HG03095 (cell line): ENCODE measurements around the gene RMND1.
"Not testable (repeated sequence)": the region's sequence is repeated elsewhere in the genome, so short reads cannot be mapped to it uniquely, and the experiment has no call there.

Source experiments
- ATAC-seq: cut with Tn5 transposase; IDR thresholded peaks from one replicate; pipeline ENCODE4 v1.9.1; 2021; ENCODE audit warnings: moderate library complexity; ENCODE audit not compliant: unreplicated experiment

The RMND1 gene

GRCh38 chr6:151387175-151387970 lies 64.6 kb downstream of the RMND1 start:
- no peak for ATAC-seq

DNA sequence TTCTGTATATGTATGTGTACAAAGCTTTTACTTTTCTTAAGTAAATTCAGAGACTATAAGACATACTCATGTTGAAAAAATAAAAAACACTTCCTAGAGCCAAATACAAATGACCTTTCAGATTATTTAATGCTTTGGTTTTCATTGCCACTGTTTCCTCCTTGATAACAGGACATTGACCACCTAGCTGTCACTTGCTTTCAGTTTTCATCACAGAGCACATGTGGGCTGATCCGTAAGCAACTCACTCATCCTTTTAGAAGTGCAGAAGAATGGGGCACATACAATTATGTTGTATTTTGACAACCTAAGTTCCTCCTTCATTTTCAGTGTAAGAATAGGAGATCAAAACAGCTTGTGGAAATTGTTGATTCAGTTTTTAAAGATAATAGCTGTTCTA lies 66.7 kb downstream of the RMND1 start:
- ATAC-seq, result no peak

- ATAC-seq, result no peak
These were observed 67.8 kb downstream of the RMND1 start for GRCh38 chr6:151384151-151384550.

DNA sequence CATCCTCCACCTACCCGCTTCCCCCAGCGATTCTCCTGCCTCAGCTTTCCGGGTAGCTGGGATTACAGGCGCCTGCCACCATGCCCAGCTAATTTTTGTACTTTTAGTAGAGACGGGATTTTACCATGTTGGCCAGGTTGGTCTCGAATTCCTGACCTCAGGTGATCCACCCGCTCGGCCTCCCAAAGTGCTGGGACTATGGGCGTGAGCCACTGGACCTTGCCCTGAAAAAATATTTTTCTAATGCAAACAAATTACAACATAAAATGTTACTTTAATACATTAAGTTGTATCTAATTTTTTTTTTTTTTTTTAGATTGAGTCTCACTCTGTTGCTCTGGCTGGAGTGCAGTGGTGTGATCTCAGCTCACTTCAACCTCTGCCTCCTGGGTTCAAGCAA lies 69.3 kb downstream of the RMND1 start:
- not testable (repeated sequence) for ATAC-seq

DNA sequence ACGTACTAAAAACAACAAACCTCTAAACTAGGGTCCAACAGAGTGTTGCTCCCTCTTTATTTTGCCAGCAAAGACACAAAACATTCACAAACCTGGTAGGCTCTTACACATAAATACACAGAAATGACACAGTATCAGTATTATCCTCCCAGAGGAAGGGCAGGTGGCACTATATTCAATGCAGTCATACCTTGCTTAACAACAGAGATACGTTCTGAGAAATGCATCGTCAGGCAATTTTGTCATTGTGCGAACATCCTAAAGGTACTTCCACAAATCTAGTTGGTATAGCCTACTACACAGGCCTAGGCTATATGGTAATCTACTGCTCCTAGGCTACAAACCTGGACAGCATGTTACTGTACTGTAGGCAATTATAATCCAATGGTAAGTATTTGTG lies 70.2 kb downstream of the RMND1 start:
- ATAC-seq, result no peak

DNA sequence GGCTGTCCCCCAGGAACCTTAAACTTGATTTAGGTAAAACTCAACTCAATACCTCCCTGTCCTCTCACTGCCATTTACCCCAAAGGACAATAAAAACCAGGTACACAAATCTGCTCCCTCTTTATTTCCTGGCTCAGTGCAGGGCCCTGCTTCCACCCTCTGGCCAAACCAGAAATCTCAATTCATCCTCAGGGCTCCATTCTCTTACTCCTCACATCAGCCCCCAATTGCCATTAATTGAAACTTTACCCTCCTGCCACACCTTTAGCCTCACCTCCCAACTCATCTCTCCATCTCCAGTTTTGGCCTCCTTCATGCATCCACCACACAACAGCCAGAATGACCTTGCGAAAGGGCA lies 71.1 kb downstream of the RMND1 start:
- peak; percentile 6 for ATAC-seq

DNA sequence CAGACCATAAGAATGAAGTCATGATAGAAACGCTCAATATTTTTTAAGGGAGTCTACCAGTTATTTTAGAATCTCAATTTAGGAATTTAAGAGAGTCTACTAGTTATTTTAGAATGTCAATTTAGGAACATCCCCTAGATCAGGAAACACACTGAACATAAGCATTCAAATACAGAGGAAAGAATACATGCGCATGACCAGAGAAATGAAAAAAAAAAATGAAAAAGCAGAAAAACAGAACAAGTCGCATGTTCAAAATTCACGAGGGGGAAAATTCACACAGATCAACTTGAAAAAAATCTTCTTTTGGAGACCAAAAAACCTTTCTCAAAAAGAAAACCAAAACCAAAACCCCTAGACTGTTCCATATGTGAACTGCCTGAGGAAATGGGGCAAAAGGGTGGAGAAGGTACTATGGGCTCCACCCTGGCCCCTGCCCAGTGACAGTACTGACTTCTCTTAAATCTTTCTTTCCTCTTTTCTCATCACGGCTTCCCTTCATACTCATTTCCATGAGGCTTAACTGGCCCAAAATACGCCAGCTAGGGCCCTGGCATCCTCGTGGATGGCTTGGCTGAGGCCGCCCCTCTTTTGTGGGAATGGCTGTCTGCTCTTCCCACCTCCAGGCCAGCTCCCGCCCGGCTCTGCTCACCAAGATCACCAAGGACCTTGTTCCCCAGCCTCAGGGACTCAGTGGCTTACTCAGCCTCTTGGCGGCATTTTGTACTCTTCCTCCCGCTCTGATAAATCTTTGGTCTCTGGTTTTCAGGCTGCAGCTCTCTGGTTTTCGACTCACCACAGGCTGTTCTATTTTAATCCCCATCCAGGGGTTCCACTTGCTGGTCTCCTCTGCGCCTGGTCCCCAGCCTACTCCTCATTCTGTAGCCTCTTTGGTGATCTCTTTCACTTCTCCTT lies 71.7 kb downstream of the RMND1 start:
- peak; percentile 56 for ATAC-seq

DNA sequence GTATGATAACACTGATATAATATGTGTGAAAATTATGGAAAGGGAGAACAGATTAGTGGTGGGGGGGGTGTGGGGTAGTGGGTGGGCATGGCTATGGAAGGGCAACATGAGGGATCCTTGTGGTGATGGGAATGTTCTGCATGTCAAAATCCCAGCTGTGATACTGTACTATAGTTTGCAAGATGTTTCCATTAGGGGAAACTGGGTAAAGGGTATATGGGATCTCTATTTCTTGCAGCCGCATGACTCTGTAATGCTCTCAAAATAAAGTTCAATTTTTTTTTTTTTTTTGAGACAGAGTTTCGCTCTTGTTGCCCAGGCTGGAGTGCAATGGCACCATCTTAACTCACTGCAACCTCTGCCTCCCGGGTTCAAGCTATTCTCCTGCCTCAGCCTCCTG lies 74.8 kb downstream of the RMND1 start:
- ATAC-seq, result no peak

DNA sequence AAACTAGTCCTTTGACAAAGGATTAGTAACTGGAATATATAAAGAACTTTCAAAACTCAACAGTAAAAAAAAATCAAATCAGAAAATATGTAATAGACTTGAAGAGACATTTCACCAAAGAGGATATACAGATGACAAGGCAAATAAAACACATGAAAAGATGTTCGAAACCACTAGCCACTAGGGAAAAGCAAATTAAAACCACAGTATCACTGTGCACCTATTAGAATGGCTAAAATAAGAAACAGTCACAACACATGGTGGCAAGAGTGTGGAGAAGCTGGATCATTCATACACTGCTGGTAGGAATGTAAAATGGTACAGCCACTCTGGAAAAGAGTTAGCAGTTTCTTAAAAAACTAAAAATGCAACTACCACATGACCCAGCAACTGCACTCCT lies 75.5 kb downstream of the RMND1 start:
- peak; percentile 42 for ATAC-seq

DNA sequence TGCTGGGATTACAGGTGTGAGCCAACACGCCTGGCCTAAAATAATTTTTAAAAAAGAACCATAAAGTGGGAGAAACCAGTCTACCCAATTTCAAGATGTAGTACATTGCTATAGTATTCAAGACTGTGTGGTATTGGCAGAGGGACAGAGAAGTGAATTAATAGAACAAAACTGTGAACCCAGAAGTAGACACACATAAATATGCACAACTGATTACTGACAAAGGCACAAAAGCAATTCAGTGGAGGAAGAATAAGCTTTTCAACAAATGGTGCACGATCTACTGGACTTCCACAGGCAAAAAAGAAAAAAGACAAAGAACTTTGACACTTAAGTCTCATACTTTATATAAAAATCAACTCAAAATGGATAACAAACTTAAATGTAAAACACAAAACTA lies 76.1 kb downstream of the RMND1 start:
- ATAC-seq, result no peak

GRCh38 chr6:151374036-151374683 lies 77.8 kb downstream of the RMND1 start:
- ATAC-seq, result no peak

- no peak for ATAC-seq
These were observed 79.8 kb downstream of the RMND1 start for GRCh38 chr6:151372164-151372563.

- ATAC-seq, result no peak
These were observed 81.3 kb downstream of the RMND1 start for GRCh38 chr6:151370509-151371078.

- no peak for ATAC-seq
These were observed 86.7 kb downstream of the RMND1 start for GRCh38 chr6:151365233-151365632.

DNA sequence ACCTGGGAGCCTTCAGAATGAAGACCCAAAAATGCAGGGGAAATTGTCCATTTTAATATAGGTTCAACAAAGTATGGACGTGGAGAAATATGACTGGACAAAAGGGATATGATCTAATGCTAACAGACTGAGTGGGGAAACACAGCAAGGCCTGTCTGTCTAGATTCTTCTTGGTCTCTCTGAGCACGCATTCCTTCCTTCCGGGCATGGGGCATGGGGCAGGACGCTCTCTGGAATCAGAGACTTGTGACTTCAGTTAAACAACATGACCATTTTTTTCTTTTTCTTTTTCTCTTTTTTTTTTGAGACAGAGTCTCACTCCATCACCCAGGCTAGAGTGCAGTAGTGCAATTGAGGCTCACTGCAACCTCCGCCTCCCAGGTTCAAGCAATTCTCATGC lies 92.4 kb downstream of the RMND1 start:
- ATAC-seq, result no peak

DNA sequence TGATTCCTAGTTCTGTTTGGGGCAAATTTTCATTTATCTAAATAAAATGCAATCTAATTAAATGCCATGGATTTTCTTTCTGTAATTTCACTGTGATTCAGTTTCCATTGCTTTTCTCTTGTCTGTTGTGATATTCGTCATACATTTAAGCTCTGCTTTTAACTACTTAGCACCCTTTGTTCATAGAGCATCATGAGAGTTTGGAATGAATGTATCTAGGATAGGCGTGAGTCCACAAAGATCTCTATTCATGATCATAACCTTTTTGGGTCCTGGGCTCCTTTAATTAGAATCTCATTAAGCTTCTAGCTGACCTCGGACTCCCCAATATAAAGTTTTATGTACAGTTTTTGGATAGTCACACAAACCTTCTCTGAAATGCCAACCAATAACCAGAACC lies 93.5 kb downstream of the RMND1 start:
- ATAC-seq, result no peak

DNA sequence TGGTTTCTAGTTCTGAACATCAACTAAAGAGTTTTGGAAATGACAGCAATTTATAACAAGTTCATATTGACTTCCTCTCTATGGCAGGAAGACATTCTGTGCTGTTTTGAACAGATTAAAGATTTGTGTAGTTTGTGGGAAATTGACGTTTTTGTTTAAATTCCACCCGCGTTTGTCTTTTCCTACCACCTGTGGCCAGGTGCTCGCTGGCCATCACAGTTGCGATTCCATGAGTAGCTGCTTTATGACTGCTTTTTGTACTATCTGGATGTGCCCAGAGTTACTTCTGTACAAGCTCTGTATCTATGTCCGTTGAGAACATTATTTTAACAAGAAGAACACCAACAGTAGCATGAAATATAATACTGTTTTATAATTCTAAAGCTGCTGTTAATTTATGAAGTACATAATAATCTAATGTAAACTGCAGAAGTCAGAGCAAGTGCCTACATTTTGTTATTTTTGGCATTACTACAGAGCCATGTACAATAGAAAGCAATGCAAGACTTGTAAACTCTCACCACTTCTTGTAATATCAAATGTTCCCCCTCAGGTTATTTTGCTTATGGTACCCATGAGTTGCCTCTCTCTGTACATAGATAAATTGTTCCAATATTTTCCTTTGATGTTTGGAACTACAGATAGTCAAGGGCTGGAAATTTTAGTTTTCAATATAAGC lies 94.0 kb downstream of the RMND1 start:
- no peak for ATAC-seq

GRCh38 chr6:151356983-151357382 lies 94.9 kb downstream of the RMND1 start:
- ATAC-seq, result not testable (repeated sequence)
